Osteoblast (primary cell): ENCODE measurements around the gene MKRN2. TPM values are rescaled to one million over a fixed set of nuclear protein-coding genes. Genes with fewer than 3 reads are reported as not detected.

Experiments
- DNase-seq: peaks from one replicate; pipeline ENCODE4 v3.0.0; 2011; ENCODE audit warnings: low spot score, mixed read lengths; ENCODE audit not compliant: insufficient read length; ENCODE audit errors: missing footprints
- H2AFZ ChIP-seq: 2 replicates; pipeline ENCODE4 v1.6.0; 2011; ENCODE audit warnings: mild to moderate bottlenecking, low read length
- H3K27ac ChIP-seq: 2 replicates; pipeline ENCODE4 v1.5.1; 2011; ENCODE audit warnings: mild to moderate bottlenecking, low read depth, low read length, moderate library complexity
- H3K27me3 ChIP-seq: 2 replicates; pipeline ENCODE4 v1.6.0; 2012; ENCODE audit warnings: mild to moderate bottlenecking, control low read depth, inconsistent platforms, low read length, moderate library complexity; ENCODE audit not compliant: insufficient read depth
- H3K36me3 ChIP-seq: 2 replicates; pipeline ENCODE4 v1.5.1; 2011; ENCODE audit warnings: mild to moderate bottlenecking, low read length, control low read depth, moderate library complexity; ENCODE audit not compliant: insufficient read depth
- H3K4me1 ChIP-seq: 2 replicates; pipeline ENCODE4 v1.5.1; 2011; ENCODE audit warnings: mild to moderate bottlenecking, low read length, control low read depth, moderate library complexity; ENCODE audit not compliant: insufficient read depth
- H3K4me2 ChIP-seq: 2 replicates; pipeline ENCODE4 v1.6.0; 2011; ENCODE audit warnings: mild to moderate bottlenecking, low read length; ENCODE audit not compliant: insufficient read depth
- H3K4me3 ChIP-seq: fragments of 200-600 bp; sonication (generic); 3 replicates; pipeline ENCODE4 v1.5.1; 2012; ENCODE audit warnings: mild to moderate bottlenecking, low read length, inconsistent platforms; ENCODE audit not compliant: insufficient read depth
- H3K79me2 ChIP-seq: 2 replicates; pipeline ENCODE4 v1.6.0; 2012; ENCODE audit warnings: mild to moderate bottlenecking, low read length, control low read depth, inconsistent platforms; ENCODE audit not compliant: insufficient read depth
- H3K9me3 ChIP-seq: 2 replicates; pipeline ENCODE4 v1.5.1; 2011; ENCODE audit warnings: low read depth, low read length, control low read depth
- H4K20me1 ChIP-seq: 2 replicates; pipeline ENCODE4 v1.6.0; 2012; ENCODE audit warnings: mild to moderate bottlenecking, low read length, control low read depth; ENCODE audit not compliant: insufficient read depth
- CTCF ChIP-seq: IDR thresholded peaks from 2 replicates; pipeline ENCODE4 v1.5.1; 2011; ENCODE audit warnings: mild to moderate bottlenecking, low read depth, low read length, moderate library complexity; ENCODE audit errors: extremely low read depth
- total RNA-seq: library from RNA; depleted of rRNA; stranded (reverse); fragments of >200 nt; gene quantifications from 2 replicates; pipeline ENCODE4 v1.2.3, GENCODE V29; 2012

MKRN2 gene
- total RNA-seq, 1 donor, result 40.9 TPM

- no peak overlapping the region for H3K27ac ChIP-seq
- TF ChIP-seq CTCF, result no peak
- H4K20me1 ChIP-seq, result peaks cover 43% of the 10 kb centered on the region
These were observed 61.5 kb downstream of the MKRN2 start for GRCh38 chr3:12618426-12618825.

GRCh38 chr3:12620305-12620704, 63.4 kb downstream of the MKRN2 start:
- no peak for DNase-seq
- Histone ChIP-seq H4K20me1 (peaks cover 51% of the 10 kb centered on the region), H3K27ac (no peak overlapping the region), H3K4me2 (no peak overlapping the region), H3K27me3 (no peaks in the 10 kb centered on the region), H3K79me2 (peaks cover 89% of the 10 kb centered on the region), H3K4me1 (no peaks in the 10 kb centered on the region), H3K36me3 (peaks cover 23% of the 10 kb centered on the region), H2AFZ (no peak overlapping the region), H3K9me3 (no peaks in the 10 kb centered on the region), H3K4me3 (no peak overlapping the region)
- no peak for TF ChIP-seq CTCF

More at GRCh38 chr3:12618426-12618825, 61.5 kb downstream of the MKRN2 start:
- H3K4me3 ChIP-seq, result no peak overlapping the region
- peaks cover 35% of the 10 kb centered on the region for H3K36me3 ChIP-seq
- H3K4me2 ChIP-seq, result no peak overlapping the region
- H3K4me1 ChIP-seq, result no peaks in the 10 kb centered on the region
- no peaks in the 10 kb centered on the region for H3K27me3 ChIP-seq
- H2AFZ ChIP-seq, result no peak overlapping the region
- peaks cover 90% of the 10 kb centered on the region for H3K79me2 ChIP-seq
- H3K9me3 ChIP-seq, result no peaks in the 10 kb centered on the region
- DNase-seq, result no peak

DNA sequence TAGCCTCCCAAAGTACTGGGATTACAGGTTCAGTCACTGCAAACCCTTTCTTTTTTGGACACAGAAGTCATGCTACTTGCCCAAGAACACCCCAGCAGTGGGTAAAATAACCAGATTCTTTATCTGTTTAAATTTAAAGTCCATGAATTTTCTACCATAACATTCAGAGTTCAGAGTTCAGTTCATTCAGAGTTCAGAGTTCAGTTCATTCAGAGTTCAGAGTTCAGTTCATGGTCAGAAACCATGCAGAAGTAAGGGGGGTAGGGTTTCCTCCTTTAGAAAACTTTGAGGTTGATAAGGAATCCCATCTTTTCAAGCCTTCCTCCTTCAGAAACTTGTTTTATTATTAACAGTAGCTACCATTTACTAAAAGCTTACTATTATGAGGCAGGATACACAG, 63.8 kb downstream of the MKRN2 start:
- Histone ChIP-seq H3K79me2 (peaks cover 89% of the 10 kb centered on the region), H3K4me1 (no peaks in the 10 kb centered on the region), H3K27me3 (no peaks in the 10 kb centered on the region), H3K36me3 (peaks cover 21% of the 10 kb centered on the region), H3K4me2 (no peak overlapping the region), H3K4me3 (no peak overlapping the region), H2AFZ (no peak overlapping the region), H4K20me1 (peaks cover 54% of the 10 kb centered on the region), H3K9me3 (no peaks in the 10 kb centered on the region), H3K27ac (no peak overlapping the region)
- no peak for TF ChIP-seq CTCF
- no peak for DNase-seq

DNA sequence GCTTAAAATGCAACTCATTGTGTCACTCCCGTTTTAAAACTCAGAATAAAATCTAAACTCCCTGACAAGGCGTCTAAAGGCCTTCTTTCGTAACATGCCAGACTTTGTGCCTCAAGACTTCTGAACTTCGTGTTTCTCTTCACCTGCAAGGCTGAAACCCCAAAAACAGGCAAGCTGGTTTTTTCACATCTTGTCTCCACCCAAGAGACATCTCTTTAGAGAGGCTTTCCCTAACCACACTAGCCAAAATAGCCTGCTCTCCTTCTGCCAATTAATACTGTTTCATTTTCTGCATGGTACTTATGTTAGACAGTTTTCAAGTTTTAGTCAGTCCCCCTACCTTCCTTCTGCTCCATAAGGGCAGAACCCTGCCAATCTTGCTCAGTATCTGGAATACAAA, 65.4 kb downstream of the MKRN2 start:
- Histone ChIP-seq H3K27me3 (no peaks in the 10 kb centered on the region), H3K79me2 (peaks cover 91% of the 10 kb centered on the region), H3K4me3 (no peak overlapping the region), H4K20me1 (peaks cover 55% of the 10 kb centered on the region), H2AFZ (no peak overlapping the region), H3K36me3 (peaks cover 8% of the 10 kb centered on the region), H3K27ac (no peak overlapping the region), H3K4me2 (no peak overlapping the region), H3K9me3 (no peaks in the 10 kb centered on the region), H3K4me1 (peaks cover 2% of the 10 kb centered on the region)
- DNase-seq, result no peak
- TF ChIP-seq CTCF, result no peak
